Body of pancreas (tissue), 4 donors: ENCODE results near the gene STK17A.

Experiments
- POLR2A ChIP-seq, 3 donors: fragments of 450-650 bp; IDR thresholded peaks; one replicate each; pipeline ENCODE4 v1.6.1; 2016; ENCODE audit warnings: antibody characterized with exemption in 3 of 3, mild to moderate bottlenecking in 2 of 3
- TF ChIP-seq, protein P1 (sequence below), 7 experiments: fragments of 450-650 bp in 4 of 7; fragments of 200-600 bp in 3 of 7; sonication (generic) in 3 of 7; IDR thresholded peaks; one replicate each; pipeline ENCODE4 v1.5.1; 2016 to 2019; ENCODE audit warnings: antibody characterized with exemption in 7 of 7

GRCh38 chr7:43568529-43568928 lies 14.4 kb upstream of the STK17A start:
- TF ChIP-seq POLR2A (IDR thresholded peaks at IDR 0.05): no peak
- TF ChIP-seq, protein P1, sequence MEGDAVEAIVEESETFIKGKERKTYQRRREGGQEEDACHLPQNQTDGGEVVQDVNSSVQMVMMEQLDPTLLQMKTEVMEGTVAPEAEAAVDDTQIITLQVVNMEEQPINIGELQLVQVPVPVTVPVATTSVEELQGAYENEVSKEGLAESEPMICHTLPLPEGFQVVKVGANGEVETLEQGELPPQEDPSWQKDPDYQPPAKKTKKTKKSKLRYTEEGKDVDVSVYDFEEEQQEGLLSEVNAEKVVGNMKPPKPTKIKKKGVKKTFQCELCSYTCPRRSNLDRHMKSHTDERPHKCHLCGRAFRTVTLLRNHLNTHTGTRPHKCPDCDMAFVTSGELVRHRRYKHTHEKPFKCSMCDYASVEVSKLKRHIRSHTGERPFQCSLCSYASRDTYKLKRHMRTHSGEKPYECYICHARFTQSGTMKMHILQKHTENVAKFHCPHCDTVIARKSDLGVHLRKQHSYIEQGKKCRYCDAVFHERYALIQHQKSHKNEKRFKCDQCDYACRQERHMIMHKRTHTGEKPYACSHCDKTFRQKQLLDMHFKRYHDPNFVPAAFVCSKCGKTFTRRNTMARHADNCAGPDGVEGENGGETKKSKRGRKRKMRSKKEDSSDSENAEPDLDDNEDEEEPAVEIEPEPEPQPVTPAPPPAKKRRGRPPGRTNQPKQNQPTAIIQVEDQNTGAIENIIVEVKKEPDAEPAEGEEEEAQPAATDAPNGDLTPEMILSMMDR (IDR thresholded peaks at IDR 0.05): no peak
